HEK293 (cell line): ENCODE measurements around the gene ZNF285.

ENCODE experiments used
- CTCF ChIA-PET: fragments of 350-600 bp; formaldehyde crosslinking; extraction: SDS; loops from one replicate; lab custom pipeline; 2021; ENCODE audit warnings: antibody characterized with exemption; lab: Yijun Ruan, JAX
- POLR2A ChIA-PET: fragments of 300-600 bp; formaldehyde crosslinking; extraction: SDS; loops from one replicate; lab custom pipeline; 2020; ENCODE audit warnings: antibody characterized with exemption, inconsistent platforms; lab: Yijun Ruan, JAX
- H3K27ac ChIP-seq: fragments of 200-500 bp; sonication (Bioruptor generic); 2 replicates; pipeline ENCODE4 v1.5.1; 2014; ENCODE audit warnings: low read depth, low read length, control low read depth, inconsistent platforms; ENCODE audit errors: extremely low read depth
- H3K36me3 ChIP-seq, 2 experiments: fragments of 200-500 bp in 1 of 2; sonication (Bioruptor generic) in 1 of 2; 1 replicate in 1 of 2; 2 replicates in 1 of 2; pipeline ENCODE4 v1.5.1; 2014 to 2017; ENCODE audit warnings: inconsistent platforms in 2 of 2, low read length in 2 of 2; ENCODE audit not compliant: control insufficient read depth in 2 of 2, insufficient read depth in 1 of 2
- H3K4me1 ChIP-seq: fragments of 200-500 bp; sonication (Bioruptor generic); 2 replicates; pipeline ENCODE4 v1.5.1; 2014; ENCODE audit warnings: mild to moderate bottlenecking, low read length, inconsistent platforms; ENCODE audit not compliant: control insufficient read depth, insufficient read depth
- H3K4me3 ChIP-seq: 2 replicates; pipeline ENCODE4 v1.5.1; 2011; ENCODE audit warnings: low read depth, mild to moderate bottlenecking, control low read depth, low read length, moderate library complexity
- H3K9me3 ChIP-seq: fragments of 200-500 bp; sonication (Bioruptor generic); 2 replicates; pipeline ENCODE4 v1.5.1; 2014; ENCODE audit warnings: low read depth, low read length, inconsistent platforms; ENCODE audit not compliant: control insufficient read depth, insufficient read depth
- BCL11A ChIP-seq: fragments of 450-650 bp; formaldehyde crosslinking; IDR thresholded peaks from 2 replicates; pipeline ENCODE4 v1.5.1; 2016; ENCODE audit warnings: low read depth, missing biosample characterization, missing genetic modification characterization
- EGR2 ChIP-seq: fragments of 450-650 bp; formaldehyde crosslinking; IDR thresholded peaks from 2 replicates; pipeline ENCODE4 v1.5.1; 2016; ENCODE audit warnings: low read depth, missing biosample characterization, missing genetic modification characterization
- KLF7 ChIP-seq: fragments of 450-650 bp; formaldehyde crosslinking; IDR thresholded peaks from 2 replicates; pipeline ENCODE4 v1.5.1; 2016; ENCODE audit warnings: missing biosample characterization, missing genetic modification characterization, borderline replicate concordance
- KLF9 ChIP-seq: fragments of 450-650 bp; formaldehyde crosslinking; IDR thresholded peaks from 2 replicates; pipeline ENCODE4 v1.5.1; 2016; ENCODE audit warnings: missing biosample characterization, missing genetic modification characterization, low read depth
- SP7 ChIP-seq: fragments of 450-650 bp; formaldehyde crosslinking; IDR thresholded peaks from 2 replicates; pipeline ENCODE4 v1.5.1; 2016; ENCODE audit warnings: missing biosample characterization, missing genetic modification characterization
- ZBTB17 ChIP-seq: fragments of 450-650 bp; formaldehyde crosslinking; IDR thresholded peaks from 2 replicates; pipeline ENCODE4 v1.5.1; 2016; ENCODE audit warnings: missing biosample characterization, missing genetic modification characterization
- ZIC2 ChIP-seq: fragments of 450-650 bp; formaldehyde crosslinking; IDR thresholded peaks from 2 replicates; pipeline ENCODE4 v1.5.1; 2016; ENCODE audit warnings: missing biosample characterization, missing genetic modification characterization
- ZNF10 ChIP-seq: fragments of 450-650 bp; formaldehyde crosslinking; IDR thresholded peaks from 2 replicates; pipeline ENCODE4 v1.5.1; 2017; ENCODE audit warnings: missing biosample characterization, missing genetic modification characterization
- ZNF404 ChIP-seq: fragments of 450-650 bp; formaldehyde crosslinking; IDR thresholded peaks from 2 replicates; pipeline ENCODE4 v1.5.1; 2017; ENCODE audit warnings: missing biosample characterization, missing genetic modification characterization
- ZNF501 ChIP-seq: fragments of 450-650 bp; formaldehyde crosslinking; IDR thresholded peaks from 2 replicates; pipeline ENCODE4 v1.5.1; 2016; ENCODE audit warnings: missing biosample characterization, missing genetic modification characterization
- ZNF521 ChIP-seq: fragments of 450-650 bp; formaldehyde crosslinking; IDR thresholded peaks from 2 replicates; pipeline ENCODE4 v1.5.1; 2017; ENCODE audit warnings: missing biosample characterization, mild to moderate bottlenecking, missing genetic modification characterization
- ZNF530 ChIP-seq: fragments of 450-650 bp; formaldehyde crosslinking; IDR thresholded peaks from 2 replicates; pipeline ENCODE4 v1.5.1; 2016; ENCODE audit warnings: low read depth, missing biosample characterization, missing genetic modification characterization
- ZNF558 ChIP-seq: fragments of 450-650 bp; formaldehyde crosslinking; IDR thresholded peaks from 2 replicates; pipeline ENCODE4 v1.5.1; 2016; ENCODE audit warnings: missing biosample characterization, missing genetic modification characterization
- ZSCAN16 ChIP-seq: fragments of 450-650 bp; formaldehyde crosslinking; IDR thresholded peaks from 2 replicates; pipeline ENCODE4 v1.5.1; 2016; ENCODE audit warnings: missing biosample characterization, missing genetic modification characterization
- TF ChIP-seq, protein P1 (sequence below): fragments of 450-650 bp; formaldehyde crosslinking; IDR thresholded peaks from 2 replicates; pipeline ENCODE4 v1.5.1; 2016; ENCODE audit warnings: missing biosample characterization, missing genetic modification characterization
- TF ChIP-seq, protein P2 (sequence below): fragments of 450-650 bp; IDR thresholded peaks from 2 replicates; pipeline ENCODE4 v1.5.1; 2018; ENCODE audit warnings: missing biosample characterization, mild to moderate bottlenecking, missing genetic modification characterization
- TF ChIP-seq, protein P3 (sequence below): fragments of 450-650 bp; formaldehyde crosslinking; IDR thresholded peaks from 2 replicates; pipeline ENCODE4 v1.5.1; 2016; ENCODE audit warnings: missing biosample characterization, missing genetic modification characterization
- TF ChIP-seq, protein P4 (sequence below): fragments of 450-650 bp; formaldehyde crosslinking; IDR thresholded peaks from 2 replicates; pipeline ENCODE4 v1.5.1; 2017; ENCODE audit warnings: missing biosample characterization, missing genetic modification characterization
- TF ChIP-seq, protein P5 (sequence below): fragments of 450-650 bp; formaldehyde crosslinking; IDR thresholded peaks from 2 replicates; pipeline ENCODE4 v1.5.1; 2016; ENCODE audit warnings: missing biosample characterization, missing genetic modification characterization
- TF ChIP-seq, protein P6 (sequence below): fragments of 450-650 bp; formaldehyde crosslinking; IDR thresholded peaks from 2 replicates; pipeline ENCODE4 v1.5.1; 2017; ENCODE audit warnings: missing biosample characterization, mild to moderate bottlenecking, missing genetic modification characterization, moderate library complexity

The ZNF285 gene

DNA sequence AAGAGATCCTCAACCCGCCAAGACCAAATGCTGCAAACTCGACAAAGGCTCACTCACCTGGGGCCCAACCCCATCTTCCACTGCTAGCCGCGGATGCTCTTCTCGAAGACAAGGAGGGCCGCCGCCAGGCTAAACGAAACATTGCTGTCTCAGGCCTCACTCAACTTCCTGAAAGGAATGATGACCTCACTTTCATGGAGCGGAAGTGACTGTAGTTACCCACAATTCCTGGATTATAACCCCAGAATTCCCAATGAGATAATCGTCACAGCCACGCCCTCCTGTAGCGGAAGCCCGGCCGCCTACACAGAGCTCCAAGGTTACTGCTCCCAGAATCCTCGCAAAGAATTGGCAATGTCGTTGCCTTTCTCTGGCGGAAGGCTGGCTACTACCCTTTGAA lies 34.4 kb downstream of the ZNF285 start:
- no peak overlapping the region for H3K4me3 ChIP-seq
- no peaks in the 10 kb centered on the region for H3K36me3 ChIP-seq
- POLR2A ChIA-PET = no interaction called here
- H3K27ac ChIP-seq = no peak overlapping the region
- H3K4me1 ChIP-seq = no peaks in the 10 kb centered on the region
- CTCF ChIA-PET = no interaction called here
- TF ChIP-seq, protein P1, sequence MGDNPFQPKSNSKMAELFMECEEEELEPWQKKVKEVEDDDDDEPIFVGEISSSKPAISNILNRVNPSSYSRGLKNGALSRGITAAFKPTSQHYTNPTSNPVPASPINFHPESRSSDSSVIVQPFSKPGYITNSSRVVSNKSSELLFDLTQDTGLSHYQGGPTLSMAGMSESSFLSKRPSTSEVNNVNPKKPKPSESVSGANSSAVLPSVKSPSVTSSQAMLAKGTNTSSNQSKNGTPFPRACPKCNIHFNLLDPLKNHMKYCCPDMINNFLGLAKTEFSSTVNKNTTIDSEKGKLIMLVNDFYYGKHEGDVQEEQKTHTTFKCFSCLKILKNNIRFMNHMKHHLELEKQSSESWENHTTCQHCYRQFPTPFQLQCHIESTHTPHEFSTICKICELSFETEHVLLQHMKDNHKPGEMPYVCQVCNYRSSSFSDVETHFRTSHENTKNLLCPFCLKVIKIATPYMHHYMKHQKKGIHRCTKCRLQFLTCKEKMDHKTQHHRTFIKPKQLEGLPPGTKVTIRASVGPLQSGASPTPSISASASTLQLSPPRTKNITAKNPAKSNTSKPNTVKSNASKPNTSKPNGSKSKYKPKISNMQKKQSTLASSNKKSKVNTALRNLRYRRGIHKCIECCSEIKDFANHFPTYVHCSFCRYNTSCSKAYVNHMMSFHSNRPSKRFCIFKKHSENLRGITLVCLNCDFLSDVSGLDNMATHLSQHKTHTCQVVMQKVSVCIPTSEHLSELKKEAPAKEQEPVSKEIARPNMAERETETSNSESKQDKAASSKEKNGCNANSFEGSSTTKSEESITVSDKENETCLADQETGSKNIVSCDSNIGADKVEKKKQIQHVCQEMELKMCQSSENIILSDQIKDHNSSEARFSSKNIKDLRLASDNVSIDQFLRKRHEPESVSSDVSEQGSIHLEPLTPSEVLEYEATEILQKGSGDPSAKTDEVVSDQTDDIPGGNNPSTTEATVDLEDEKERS (tag by site-specific recombination) = no peak
- TF ChIP-seq BCL11A (tag by site-specific recombination) = no peak
- TF ChIP-seq, protein P2, sequence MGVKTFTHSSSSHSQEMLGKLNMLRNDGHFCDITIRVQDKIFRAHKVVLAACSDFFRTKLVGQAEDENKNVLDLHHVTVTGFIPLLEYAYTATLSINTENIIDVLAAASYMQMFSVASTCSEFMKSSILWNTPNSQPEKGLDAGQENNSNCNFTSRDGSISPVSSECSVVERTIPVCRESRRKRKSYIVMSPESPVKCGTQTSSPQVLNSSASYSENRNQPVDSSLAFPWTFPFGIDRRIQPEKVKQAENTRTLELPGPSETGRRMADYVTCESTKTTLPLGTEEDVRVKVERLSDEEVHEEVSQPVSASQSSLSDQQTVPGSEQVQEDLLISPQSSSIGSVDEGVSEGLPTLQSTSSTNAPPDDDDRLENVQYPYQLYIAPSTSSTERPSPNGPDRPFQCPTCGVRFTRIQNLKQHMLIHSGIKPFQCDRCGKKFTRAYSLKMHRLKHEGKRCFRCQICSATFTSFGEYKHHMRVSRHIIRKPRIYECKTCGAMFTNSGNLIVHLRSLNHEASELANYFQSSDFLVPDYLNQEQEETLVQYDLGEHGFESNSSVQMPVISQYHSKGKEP (tag by site-specific recombination) = no peak
- TF ChIP-seq, protein P3, sequence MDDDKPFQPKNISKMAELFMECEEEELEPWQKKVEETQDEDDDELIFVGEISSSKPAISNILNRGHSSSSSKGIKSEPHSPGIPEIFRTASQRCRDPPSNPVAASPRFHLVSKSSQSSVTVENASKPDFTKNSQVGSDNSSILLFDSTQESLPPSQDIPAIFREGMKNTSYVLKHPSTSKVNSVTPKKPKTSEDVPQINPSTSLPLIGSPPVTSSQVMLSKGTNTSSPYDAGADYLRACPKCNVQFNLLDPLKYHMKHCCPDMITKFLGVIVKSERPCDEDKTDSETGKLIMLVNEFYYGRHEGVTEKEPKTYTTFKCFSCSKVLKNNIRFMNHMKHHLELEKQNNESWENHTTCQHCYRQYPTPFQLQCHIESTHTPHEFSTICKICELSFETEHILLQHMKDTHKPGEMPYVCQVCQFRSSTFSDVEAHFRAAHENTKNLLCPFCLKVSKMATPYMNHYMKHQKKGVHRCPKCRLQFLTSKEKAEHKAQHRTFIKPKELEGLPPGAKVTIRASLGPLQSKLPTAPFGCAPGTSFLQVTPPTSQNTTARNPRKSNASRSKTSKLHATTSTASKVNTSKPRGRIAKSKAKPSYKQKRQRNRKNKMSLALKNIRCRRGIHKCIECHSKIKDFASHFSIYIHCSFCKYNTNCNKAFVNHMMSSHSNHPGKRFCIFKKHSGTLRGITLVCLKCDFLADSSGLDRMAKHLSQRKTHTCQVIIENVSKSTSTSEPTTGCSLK (tag by site-specific recombination) = no peak
- no peak for TF ChIP-seq ZNF530 (tag by site-specific recombination)
- no peak for TF ChIP-seq ZNF10
- TF ChIP-seq, protein P4, sequence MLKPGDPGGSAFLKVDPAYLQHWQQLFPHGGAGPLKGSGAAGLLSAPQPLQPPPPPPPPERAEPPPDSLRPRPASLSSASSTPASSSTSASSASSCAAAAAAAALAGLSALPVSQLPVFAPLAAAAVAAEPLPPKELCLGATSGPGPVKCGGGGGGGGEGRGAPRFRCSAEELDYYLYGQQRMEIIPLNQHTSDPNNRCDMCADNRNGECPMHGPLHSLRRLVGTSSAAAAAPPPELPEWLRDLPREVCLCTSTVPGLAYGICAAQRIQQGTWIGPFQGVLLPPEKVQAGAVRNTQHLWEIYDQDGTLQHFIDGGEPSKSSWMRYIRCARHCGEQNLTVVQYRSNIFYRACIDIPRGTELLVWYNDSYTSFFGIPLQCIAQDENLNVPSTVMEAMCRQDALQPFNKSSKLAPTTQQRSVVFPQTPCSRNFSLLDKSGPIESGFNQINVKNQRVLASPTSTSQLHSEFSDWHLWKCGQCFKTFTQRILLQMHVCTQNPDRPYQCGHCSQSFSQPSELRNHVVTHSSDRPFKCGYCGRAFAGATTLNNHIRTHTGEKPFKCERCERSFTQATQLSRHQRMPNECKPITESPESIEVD (tag by site-specific recombination) = no peak
- TF ChIP-seq, protein P5, sequence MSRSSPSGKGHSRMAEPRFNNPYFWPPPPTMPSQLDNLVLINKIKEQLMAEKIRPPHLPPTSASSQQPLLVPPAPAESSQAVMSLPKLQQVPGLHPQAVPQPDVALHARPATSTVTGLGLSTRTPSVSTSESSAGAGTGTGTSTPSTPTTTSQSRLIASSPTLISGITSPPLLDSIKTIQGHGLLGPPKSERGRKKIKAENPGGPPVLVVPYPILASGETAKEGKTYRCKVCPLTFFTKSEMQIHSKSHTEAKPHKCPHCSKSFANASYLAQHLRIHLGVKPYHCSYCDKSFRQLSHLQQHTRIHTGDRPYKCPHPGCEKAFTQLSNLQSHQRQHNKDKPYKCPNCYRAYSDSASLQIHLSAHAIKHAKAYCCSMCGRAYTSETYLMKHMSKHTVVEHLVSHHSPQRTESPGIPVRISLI (tag by site-specific recombination) = no peak
- TF ChIP-seq KLF7 (tag by site-specific recombination) = no peak
- TF ChIP-seq EGR2 (tag by site-specific recombination) = no peak
- no peak for TF ChIP-seq ZSCAN16 (tag by site-specific recombination)
- no peaks in the 10 kb centered on the region for H3K9me3 ChIP-seq

DNA sequence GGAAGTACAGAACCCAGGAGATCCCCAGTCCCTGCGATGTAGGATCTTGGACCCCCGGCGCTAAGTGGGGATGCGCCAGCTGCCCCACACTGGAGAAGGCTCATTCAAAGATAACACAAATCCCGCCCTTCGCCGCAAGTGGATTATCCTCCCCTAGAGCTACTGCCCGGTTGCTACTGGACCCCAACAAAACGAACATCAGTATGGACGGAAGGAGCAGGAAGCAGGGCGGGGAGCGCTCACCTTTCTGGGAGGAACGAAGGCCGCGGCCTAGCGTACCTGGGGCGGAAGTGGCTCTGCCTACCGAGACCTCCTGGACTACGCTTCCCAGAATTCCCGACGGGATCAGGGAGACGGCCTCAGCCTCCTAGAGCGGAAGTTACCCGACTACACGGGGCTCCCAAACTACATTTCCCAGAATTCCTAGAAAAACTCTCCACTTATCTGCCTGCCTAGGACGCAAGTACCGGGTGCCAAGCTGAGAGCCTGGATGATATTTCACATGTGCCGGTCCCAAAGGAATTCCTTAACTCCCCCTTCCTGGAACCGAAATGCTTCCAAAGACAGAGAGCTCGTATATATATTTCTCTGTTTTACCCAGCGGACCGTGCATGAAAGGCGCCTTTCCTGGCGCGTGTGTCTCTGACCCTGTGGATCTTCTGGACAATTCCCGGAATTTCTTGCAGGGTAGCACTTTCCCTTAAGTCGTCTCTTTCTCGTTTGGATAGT lies 44.9 kb downstream of the ZNF285 start, which contains the start of gene ZNF112:
ZNF112 (minus strand) TSS at position 298 of the 729 bp plus-strand sequence. CDS start 16,141 bp downstream, outside the sequence.
- Histone ChIP-seq H3K27ac (peak within 1 kb of the TSS; percentile 61), H3K36me3 (peaks cover 3 to 4% of the 10 kb centered on the region in 2 experiments; a peak in 1 of 3 replicates), H3K4me1 (0 out of 2 replicates have a peak, but pooled peaks cover 3% of the 10 kb centered on the region), H3K9me3 (no peaks in the 10 kb centered on the region; the same call in 1 of the 2 replicates), H3K4me3 (peak within 1 kb of the TSS; percentile 82)
- CTCF ChIA-PET = interaction anchor here (0.6 kb wide), 1 partner anchor 19 kb away, joined by 3 read pairs; no protein-coding TSS in a partner anchor
- POLR2A ChIA-PET = interaction anchor here (1.1 to 1.2 kb wide), 2 partner anchors 143 to 144 kb away, joined by 3 to 8 read pairs; partner anchors contain the start of genes ZNF180 and ZNF227
- TF ChIP-seq SP7 (tag by site-specific recombination) (0 out of 2 replicates have a peak, but pooled peaks have one; percentile 10), ZIC2 (tag by site-specific recombination) (no peak), ZBTB17 (tag by site-specific recombination) (peak; percentile 93), ZNF501 (tag by site-specific recombination) (peak; percentile 47; the same call in 1 of the 2 replicates), ZNF521 (no peak), KLF9 (no peak), ZNF404 (tag by site-specific recombination) (no peak), ZNF530 (tag by site-specific recombination) (no peak), ZNF558 (tag by site-specific recombination) (no peak)
- TF ChIP-seq, protein P5 (tag by site-specific recombination) = no peak
- TF ChIP-seq, protein P6, sequence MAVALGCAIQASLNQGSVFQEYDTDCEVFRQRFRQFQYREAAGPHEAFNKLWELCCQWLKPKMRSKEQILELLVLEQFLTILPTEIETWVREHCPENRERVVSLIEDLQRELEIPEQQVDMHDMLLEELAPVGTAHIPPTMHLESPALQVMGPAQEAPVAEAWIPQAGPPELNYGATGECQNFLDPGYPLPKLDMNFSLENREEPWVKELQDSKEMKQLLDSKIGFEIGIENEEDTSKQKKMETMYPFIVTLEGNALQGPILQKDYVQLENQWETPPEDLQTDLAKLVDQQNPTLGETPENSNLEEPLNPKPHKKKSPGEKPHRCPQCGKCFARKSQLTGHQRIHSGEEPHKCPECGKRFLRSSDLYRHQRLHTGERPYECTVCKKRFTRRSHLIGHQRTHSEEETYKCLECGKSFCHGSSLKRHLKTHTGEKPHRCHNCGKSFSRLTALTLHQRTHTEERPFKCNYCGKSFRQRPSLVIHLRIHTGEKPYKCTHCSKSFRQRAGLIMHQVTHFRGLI (tag by site-specific recombination) = no peak
